Stimulated activated CD4-positive, alpha-beta T cell treated with anti-CD3 and anti-CD28 coated beads, Interleukin-4, amount 100 ng/mL, for 1 hour (primary cell): ENCODE data around the gene SPATS2L.

Experiments used
- DNase-seq: peaks from one replicate; pipeline ENCODE4 v3.0.0-alpha.2; 2020

SPATS2L gene

GRCh38 chr2:200352636-200353035 lies 46.1 kb downstream of the SPATS2L start:
- no peak for DNase-seq

- DNase-seq: no peak
Observed at GRCh38 chr2:200353120-200353519, 46.6 kb downstream of the SPATS2L start.

GRCh38 chr2:200353874-200354273 lies 47.4 kb downstream of the SPATS2L start:
- DNase-seq: no peak

- DNase-seq: no peak
Observed at GRCh38 chr2:200354833-200355751, 48.6 kb downstream of the SPATS2L start.

GRCh38 chr2:200356321-200356720 lies 49.8 kb downstream of the SPATS2L start:
- no peak for DNase-seq

- no peak for DNase-seq
Observed at GRCh38 chr2:200356857-200357384, 50.4 kb downstream of the SPATS2L start.

- no peak for DNase-seq
Observed at GRCh38 chr2:200357845-200358244, 51.4 kb downstream of the SPATS2L start.

- DNase-seq: no peak
Observed at GRCh38 chr2:200359552-200359951, 53.1 kb downstream of the SPATS2L start.

- DNase-seq: no peak
Observed at GRCh38 chr2:200360364-200360763, 53.9 kb downstream of the SPATS2L start.

- DNase-seq: no peak
Observed at GRCh38 chr2:200362202-200362917, 55.9 kb downstream of the SPATS2L start.

GRCh38 chr2:200363279-200363678 lies 56.8 kb downstream of the SPATS2L start:
- no peak for DNase-seq

GRCh38 chr2:200364142-200364541 lies 57.6 kb downstream of the SPATS2L start:
- DNase-seq: no peak

GRCh38 chr2:200364620-200365019 lies 58.1 kb downstream of the SPATS2L start:
- DNase-seq: no peak

- no peak for DNase-seq
Observed at GRCh38 chr2:200365209-200365608, 58.7 kb downstream of the SPATS2L start.

GRCh38 chr2:200367155-200367554 lies 60.7 kb downstream of the SPATS2L start:
- no peak for DNase-seq

- DNase-seq: no peak
Observed at GRCh38 chr2:200369886-200370285, 63.4 kb downstream of the SPATS2L start.

GRCh38 chr2:200373231-200373630 lies 66.7 kb downstream of the SPATS2L start:
- no peak for DNase-seq

GRCh38 chr2:200373973-200374416 lies 67.5 kb downstream of the SPATS2L start:
- DNase-seq: no peak

GRCh38 chr2:200376513-200377354 lies 70.2 kb downstream of the SPATS2L start:
- DNase-seq: no peak

- no peak for DNase-seq
Observed at GRCh38 chr2:200377355-200378336, 71.2 kb downstream of the SPATS2L start.

- no peak for DNase-seq
Observed at GRCh38 chr2:200378652-200379290, 72.3 kb downstream of the SPATS2L start.
